BE2C (cell line): ENCODE data around the gene DHX34.

Experiments used
- DNase-seq: peaks from one replicate; pipeline ENCODE4 v3.0.0-alpha.2; 2020
- H3K27me3 ChIP-seq: fragments of 250-450 bp; sonication (Bioruptor Pico); 2 replicates; pipeline ENCODE4 v1.5.1; 2020; ENCODE audit warnings: mild to moderate bottlenecking
- H3K36me3 ChIP-seq: fragments of 250-450 bp; sonication (Bioruptor Pico); 2 replicates; pipeline ENCODE4 v1.5.1; 2020; ENCODE audit warnings: mild to moderate bottlenecking
- H3K4me1 ChIP-seq: fragments of 250-450 bp; sonication (Bioruptor Pico); 2 replicates; pipeline ENCODE4 v1.5.1; 2020
- H3K4me3 ChIP-seq: 2 replicates; pipeline ENCODE4 v1.5.1; 2011; ENCODE audit warnings: low read depth, low read length
- H3K9me3 ChIP-seq: fragments of 250-450 bp; sonication (Bioruptor Pico); 2 replicates; pipeline ENCODE4 v1.5.1; 2020
- CTCF ChIP-seq: IDR thresholded peaks from 2 replicates; pipeline ENCODE4 v1.5.1; 2012; ENCODE audit warnings: mild to moderate bottlenecking, low read depth, low read length

The DHX34 gene

DNA sequence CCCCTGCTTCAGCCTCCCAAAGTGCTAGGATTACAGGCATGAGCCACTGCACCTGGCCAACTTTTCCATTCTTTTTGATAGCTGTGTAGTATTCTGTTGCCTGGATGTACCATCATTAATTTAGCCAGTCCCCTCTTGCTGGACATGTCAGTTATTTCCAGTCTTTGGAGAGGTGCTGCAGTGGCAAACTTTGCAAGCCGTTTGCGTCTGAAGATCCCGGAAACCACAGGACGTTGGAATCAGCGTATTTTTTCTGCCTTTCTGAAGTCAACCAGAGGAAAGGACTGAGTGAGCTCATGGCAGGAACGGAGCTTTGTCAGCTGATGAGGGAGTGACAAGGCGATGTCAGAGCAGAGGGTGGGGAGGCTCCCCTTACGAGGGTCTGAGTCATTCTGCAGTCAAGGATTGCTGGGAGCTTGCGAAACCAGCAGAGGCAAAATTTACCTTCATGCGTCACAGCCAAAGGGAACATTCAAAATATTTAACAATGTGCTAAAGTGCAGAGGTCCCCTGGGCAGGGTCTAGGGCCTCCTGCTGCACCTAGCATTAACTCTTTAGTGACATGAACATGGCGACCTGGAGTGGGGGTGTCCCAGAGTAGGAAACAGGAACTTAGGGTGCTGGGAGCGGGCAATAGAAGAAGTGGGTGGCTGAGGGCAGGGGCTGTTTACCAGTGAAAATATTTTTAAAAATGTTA lies 33.8 kb upstream of the DHX34 start:
- no peak overlapping the region for H3K4me3 ChIP-seq
- H3K9me3 ChIP-seq: no peaks in the 10 kb centered on the region; the same call in 1 of the 2 replicates
- DNase-seq: no peak
- no peaks in the 10 kb centered on the region for H3K4me1 ChIP-seq
- H3K27me3 ChIP-seq: peaks cover 7% of the 10 kb centered on the region; the same call in 1 of the 2 replicates
- H3K36me3 ChIP-seq: no peaks in the 10 kb centered on the region
- TF ChIP-seq CTCF: no peak

DNA sequence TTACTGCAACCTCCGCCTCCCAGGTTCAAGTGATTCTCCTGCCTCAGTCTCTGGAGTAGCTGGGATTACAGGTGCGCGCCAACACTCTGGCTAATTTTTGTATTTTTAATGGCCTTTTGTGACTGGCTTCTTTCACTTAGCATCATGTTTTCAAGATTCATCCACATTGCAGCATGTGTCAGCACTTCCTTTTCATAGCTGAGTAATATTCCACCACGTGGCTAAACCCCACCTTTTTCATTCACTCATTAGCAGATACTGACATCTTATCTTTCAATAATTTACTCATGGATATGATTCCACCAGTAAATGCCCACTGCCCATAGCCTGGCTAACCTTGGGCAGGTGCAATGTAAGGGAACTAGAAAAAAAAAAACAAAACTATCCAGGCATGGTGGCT lies 32.6 kb upstream of the DHX34 start:
- Histone ChIP-seq H3K27me3 (peaks cover 3% of the 10 kb centered on the region; the same call in 1 of the 2 replicates), H3K4me3 (no peak overlapping the region), H3K4me1 (no peaks in the 10 kb centered on the region), H3K9me3 (no peaks in the 10 kb centered on the region; the same call in 1 of the 2 replicates), H3K36me3 (no peaks in the 10 kb centered on the region)
- no peak for TF ChIP-seq CTCF
- DNase-seq: no peak

DNA sequence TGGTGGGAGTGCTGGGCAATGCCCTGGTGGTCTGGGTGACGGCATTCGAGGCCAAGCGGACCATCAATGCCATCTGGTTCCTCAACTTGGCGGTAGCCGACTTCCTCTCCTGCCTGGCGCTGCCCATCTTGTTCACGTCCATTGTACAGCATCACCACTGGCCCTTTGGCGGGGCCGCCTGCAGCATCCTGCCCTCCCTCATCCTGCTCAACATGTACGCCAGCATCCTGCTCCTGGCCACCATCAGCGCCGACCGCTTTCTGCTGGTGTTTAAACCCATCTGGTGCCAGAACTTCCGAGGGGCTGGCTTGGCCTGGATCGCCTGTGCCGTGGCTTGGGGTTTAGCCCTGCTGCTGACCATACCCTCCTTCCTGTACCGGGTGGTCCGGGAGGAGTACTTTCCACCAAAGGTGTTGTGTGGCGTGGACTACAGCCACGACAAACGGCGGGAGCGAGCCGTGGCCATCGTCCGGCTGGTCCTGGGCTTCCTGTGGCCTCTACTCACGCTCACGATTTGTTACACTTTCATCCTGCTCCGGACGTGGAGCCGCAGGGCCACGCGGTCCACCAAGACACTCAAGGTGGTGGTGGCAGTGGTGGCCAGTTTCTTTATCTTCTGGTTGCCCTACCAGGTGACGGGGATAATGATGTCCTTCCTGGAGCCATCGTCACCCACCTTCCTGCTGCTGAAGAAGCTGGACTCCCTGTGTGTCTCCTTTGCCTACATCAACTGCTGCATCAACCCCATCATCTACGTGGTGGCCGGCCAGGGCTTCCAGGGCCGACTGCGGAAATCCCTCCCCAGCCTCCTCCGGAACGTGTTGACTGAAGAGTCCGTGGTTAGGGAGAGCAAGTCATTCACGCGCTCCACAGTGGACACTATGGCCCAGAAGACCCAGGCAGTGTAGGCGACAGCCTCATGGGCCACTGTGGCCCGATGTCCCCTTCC lies 28.9 kb upstream of the DHX34 start:
- Histone ChIP-seq H3K36me3 (no peaks in the 10 kb centered on the region), H3K27me3 (peaks cover 14% of the 10 kb centered on the region), H3K4me1 (no peaks in the 10 kb centered on the region), H3K4me3 (no peak overlapping the region), H3K9me3 (no peaks in the 10 kb centered on the region; the same call in none of the 2 replicates)
- DNase-seq: no peak
- TF ChIP-seq CTCF: no peak

DNA sequence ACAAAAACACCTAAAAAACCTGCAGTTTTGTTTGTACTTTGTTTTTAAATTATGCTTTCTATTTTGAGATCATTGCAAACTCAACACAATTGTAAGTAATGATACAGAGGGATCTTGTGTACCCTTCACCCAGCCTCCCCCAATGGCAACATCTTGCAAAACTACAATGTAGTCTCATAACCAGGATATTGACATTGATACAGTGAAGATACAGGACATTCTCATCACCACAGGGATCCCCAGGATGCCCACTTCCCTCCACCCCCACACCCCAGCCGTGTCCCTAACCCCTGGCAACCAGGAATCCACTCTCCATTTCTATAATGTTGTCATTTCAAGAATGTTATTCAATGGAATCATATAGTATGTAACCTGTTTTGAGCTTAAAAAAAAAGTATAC lies 27.5 kb upstream of the DHX34 start:
- Histone ChIP-seq H3K36me3 (no peaks in the 10 kb centered on the region), H3K4me3 (no peak overlapping the region), H3K9me3 (no peaks in the 10 kb centered on the region; the same call in none of the 2 replicates), H3K4me1 (no peaks in the 10 kb centered on the region), H3K27me3 (peaks cover 19% of the 10 kb centered on the region)
- TF ChIP-seq CTCF: no peak
- no peak for DNase-seq

- no peaks in the 10 kb centered on the region for H3K36me3 ChIP-seq
- H3K4me3 ChIP-seq: no peak overlapping the region
- peaks cover 19% of the 10 kb centered on the region for H3K27me3 ChIP-seq
- TF ChIP-seq CTCF: no peak
- no peaks in the 10 kb centered on the region; the same call in none of the 2 replicates for H3K9me3 ChIP-seq
- no peak for DNase-seq
- H3K4me1 ChIP-seq: no peaks in the 10 kb centered on the region
These were observed 27.1 kb upstream of the DHX34 start for GRCh38 chr19:47322058-47322457.
